Fibroblast of the conjunctiva (primary cell): Measurements from ENCODE around the gene TRMT10A.
"Not testable (repeated sequence)": the region's sequence is repeated elsewhere in the genome, so short reads cannot be mapped to it uniquely, and the experiment has no call there.

Experiments used
- DNase-seq: peaks from one replicate; pipeline ENCODE4 v3.0.0-alpha.2; 2010; ENCODE audit warnings: low read depth

TRMT10A gene

DNA sequence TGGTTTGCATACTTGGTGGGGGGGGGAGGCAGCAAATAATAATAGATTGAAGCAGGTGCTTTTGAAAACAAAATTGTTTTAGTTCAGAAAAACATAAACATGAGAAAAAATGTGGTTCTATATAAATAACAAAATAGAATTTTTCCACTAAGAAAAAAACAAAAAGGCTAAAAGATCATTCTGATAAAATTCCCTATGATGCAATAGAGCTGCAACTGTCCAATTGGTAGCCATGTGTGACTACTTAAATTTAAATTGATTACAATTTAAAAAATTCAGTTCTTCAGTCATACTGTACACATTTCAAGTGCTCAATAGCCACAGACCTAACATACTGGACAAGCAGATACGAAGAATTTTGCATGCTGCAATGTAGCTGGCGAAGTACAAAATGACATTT lies 11.0 kb downstream of the TRMT10A start:
- no peak for DNase-seq

DNA sequence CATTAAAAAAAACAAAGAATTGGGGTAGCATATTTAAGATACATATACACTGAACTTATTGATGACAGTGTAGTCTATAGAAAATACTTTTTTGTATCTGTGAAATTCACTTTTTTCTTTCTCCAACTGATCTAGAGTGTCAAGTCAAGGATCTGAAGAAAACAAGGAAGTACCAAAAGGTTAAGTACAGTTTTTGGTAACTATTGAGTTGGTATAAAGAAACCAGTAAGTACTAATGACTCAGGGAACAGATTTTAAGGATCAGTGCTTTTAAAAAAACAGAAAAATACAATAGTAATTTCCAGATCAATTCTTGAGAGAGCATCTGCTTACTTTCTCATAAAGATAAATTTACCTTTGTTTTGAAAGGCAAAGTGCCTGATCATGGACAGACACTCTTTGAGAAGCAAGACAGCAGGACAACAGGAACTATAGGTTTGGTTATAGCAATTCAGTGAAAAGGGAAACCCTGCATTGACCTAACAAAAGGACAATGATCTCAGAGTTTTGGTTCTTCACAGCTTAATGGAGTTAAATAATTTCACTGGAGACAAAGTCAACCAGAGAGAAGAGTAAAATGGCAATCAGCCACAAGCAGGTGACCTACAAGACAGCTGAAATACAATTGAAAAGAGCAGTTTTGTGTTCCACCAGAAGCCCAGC lies 23.4 kb downstream of the TRMT10A start:
- DNase-seq, result no peak

DNA sequence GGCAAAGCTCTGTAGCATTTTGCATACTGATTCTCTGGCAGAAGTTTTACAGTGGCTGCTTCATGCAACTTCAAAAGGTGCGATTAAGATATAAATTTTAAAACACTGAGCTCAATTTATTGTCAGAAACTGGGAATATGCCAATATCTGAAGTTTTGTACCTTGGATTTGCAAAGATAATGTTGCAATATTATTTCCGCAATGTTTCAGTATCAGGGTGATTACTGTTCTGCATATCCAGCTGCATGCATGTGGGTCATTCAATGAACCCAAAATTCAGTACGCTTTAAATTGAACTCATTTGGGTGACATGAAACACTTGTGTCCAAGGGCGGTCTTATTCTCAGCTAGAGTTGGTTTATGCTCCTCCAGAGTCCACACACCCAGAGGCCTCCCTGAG lies 26.2 kb downstream of the TRMT10A start:
- DNase-seq, result no peak

DNA sequence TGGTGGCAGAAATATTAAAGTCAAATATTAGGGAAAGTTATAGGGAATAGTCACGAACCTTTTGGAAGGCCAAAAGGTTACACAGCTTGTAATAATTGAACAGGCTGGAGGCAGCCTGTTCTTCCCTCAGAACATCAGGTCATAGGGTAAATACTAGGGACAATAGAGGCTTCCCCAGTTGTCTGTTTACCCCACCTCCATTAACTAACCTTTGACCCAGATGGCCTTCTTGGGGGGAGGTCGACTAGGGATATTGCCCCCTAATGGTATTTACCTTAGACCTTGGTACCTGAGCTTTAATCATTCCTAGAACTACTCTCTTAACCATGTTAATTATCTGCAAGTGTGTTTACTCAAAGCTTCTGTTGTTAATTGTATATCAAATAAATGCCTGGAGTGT lies 27.0 kb downstream of the TRMT10A start:
- DNase-seq, result no peak

DNA sequence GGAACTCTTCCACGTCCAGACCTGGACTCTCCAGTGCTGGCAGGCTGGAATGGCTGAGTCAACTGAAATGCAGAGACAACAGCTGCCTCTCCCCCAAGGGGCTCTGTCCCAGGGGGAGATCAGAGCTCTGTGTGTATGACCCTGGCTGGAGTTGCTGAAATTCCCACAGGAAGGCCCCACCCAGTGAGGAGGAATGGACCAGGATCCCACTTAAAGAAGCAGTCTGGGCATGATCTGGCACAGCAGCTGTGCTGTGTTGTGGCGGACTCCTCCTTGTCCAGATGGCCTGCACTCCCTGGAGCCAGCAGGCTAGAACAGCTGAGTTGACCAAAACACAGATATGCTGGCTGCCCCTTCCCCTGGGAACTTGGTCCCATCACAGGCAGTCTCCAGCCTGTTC lies 27.6 kb downstream of the TRMT10A start:
- DNase-seq, result no peak

DNA sequence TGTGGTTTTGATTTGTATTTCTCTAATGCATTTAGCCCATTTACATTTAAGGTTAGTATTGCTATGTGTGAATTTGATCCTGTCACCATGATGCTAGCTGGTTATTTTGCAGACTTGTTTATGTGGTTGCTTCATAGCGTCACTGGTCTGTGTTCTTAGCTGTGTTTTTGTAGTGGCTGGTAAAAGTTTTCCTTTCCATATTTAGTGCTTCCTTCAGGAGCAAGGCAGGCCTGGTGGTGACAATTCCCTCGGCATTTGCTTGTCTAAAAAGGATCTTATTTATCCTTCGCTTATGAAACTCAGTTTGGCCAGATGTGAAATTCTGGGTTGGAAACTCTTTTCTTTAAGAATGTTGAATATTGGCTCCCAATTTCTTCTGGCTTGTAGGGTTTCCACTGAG lies 29.1 kb downstream of the TRMT10A start:
- not testable (repeated sequence) for DNase-seq

DNA sequence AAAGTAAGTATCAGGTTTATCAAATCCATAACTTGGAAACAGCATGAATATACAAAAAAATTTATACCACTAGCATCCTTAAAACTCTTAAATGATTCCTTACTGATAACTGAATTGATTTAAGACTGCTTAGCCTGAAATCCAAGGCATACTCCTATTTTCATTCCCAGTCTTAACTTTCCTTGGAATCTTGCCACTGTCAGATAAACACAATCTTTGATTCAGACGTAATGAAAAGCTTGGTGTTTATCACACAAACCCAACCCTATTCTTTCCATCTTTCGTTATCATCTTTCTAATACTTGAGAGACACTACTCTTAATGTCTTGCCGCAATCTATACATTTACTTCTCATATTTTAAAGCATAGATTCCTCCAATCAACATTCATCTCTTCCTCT lies 33.9 kb downstream of the TRMT10A start:
- DNase-seq, result no peak

DNA sequence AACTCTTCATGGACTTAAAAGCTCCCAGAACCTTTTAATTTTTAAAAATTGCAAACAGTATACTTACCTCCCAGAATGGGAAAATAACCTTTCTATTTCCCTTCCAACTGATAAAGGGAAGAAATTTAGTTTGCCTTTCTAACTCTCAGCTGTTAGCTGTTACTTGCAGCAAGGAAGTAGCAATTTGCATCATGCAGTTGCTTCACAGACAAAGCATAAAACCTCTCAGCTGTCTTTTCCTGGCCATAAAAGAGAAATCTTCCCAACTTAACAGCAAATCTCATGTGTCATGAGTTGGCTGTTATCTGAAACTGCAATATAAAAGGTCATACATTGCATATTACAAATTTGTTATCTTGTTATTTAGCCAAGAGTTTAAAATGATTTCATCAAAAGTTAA lies 34.6 kb downstream of the TRMT10A start:
- DNase-seq, result peak; percentile 10

DNA sequence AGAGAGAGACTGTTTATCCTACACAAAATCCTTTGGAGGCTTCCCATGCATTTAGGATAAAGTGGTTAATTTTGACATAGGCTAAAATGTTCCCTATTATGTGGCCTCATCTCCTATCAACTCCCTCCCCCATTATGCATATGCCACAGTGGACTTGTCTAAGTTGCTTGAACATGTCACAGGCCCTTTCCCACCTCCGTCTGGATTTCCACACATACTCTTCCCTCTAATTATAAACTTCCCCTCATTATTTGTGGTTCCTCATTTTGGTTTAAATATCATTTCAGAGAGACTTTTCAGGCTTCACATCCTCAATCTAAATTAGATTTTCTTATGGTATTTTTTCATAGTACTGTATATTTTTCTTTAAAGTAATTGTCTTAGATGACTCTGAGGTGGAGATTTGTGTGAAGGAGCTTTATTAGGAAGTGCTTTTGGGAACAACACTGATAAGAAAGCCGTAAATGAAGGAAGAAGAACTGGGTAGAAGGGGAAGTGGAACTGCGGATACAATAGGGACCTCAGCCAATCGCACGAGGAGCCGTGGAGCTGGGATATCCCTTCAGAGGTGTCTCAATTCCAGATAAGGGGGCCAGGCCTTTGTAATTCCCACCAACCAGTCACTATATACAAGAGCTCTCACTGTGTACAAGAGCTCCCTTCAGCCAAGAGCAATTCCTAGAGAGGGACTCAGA lies 45.1 kb downstream of the TRMT10A start:
- no peak for DNase-seq

DNA sequence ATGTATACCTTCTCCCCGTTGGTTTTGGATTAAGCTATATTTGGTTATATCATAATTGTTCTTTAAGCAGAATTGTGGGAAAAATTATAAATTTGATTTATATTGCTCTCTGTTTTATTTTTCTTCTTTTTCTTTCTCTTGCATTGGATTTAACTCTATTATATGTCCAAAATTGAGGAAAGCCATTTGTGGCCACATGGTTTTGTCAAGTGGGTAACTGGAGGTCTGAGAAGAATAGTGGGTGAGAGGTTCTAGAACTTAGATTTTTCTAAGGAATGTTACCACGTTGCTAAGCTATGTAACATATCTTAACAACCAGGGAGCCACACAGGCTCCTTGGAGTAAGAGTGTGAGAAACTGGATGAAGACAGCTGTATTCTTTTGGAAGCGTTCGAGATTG lies 53.1 kb downstream of the TRMT10A start, which contains the start of gene C4orf17:
TSS of gene C4orf17 (plus strand) at position 301 of the 400 bp plus-strand sequence. CDS start 2,061 bp downstream, outside the sequence.
- DNase-seq, result no peak

DNA sequence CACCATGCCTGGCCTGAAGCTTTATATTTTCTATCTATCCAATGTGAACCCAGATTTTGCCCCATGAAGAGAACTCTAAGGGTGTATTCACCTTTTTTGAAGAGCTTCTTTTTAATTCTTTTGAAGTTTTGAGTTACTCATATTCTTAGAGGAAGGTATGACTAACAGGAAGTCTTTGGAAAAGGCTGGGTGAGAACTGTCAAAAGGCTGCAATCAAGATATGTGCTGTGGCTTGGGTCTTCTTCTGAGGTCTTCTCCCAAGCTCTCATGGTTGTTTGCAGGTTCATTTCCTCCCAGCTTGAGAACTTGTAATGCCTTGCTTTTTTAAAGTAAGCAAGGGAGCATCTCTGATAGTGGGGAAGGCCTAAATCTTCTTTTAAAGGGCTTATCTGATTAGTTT lies 56.1 kb downstream of the TRMT10A start:
- DNase-seq, result no peak

DNA sequence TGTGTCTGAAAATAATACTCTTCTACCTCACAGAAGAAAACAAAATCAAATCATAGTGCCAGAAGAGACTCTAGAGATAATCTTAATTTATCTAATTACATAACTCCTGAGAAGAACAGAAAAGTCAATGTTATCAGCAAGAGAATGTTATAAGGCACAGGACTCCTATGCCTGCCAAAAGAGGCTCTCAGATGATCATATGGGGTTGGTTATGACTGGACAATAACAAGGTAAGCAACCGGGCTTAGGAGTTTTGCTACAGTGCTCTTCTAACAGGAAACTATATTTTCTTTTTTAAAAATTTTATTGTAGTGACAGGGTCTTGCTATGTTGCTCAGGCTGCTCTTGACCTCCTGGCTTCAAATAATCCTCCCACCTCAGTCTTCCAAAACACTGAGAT lies 56.5 kb downstream of the TRMT10A start:
- no peak for DNase-seq

DNA sequence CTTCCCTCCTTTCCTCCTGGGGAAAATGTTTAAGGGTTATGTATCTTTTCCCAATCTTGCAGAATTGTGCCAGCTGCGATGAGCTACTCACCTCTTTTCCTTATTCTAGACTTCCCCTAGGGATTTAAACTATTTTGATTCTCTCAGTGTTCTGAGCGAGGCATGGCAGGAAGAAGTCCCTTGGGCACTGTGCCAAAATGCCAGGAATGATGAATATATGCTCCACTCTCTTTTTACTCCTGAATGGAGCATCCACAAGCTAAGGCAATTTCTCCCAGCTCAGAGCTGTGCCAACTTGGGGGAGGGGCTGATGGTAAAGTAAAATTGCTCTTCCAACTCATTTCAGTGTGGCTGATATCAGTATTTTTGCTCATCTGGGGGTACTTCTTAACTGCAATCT lies 57.1 kb downstream of the TRMT10A start:
- no peak for DNase-seq

DNA sequence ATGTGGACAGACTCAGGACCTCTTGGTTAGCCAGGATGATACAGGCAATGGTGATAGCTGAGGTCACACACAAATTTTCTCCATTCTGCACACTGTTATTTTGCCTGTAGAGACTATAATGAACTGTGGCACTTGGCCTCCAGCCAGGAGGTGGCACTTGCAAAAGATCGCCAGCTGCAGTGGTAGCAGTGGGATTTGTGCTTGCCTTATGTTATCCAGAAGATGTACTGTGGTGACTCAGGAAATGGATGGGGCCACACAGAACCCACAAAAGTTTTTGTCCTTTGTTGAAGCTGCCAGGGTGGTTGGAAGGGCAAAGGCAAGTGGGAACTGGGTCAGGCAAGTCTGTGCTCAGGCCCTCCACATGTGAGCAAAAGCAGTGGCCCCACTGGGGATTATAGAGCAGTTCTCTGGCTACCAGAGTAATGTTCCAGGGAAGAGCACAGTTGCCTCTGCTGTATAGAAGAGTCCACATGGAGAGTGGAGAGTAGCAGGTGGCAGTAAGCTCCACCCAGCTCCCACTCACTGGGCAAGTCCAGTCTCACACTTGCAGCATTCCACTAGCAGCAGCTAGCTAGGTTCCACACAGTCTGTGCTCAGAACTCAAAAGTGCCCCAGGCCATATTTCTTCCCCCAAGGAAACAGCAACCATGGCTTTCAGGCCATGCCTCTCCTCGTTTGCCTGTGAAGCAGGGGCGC lies 58.9 kb downstream of the TRMT10A start:
- DNase-seq, result no peak
